Endothelial cell of umbilical vein (primary cell): Measurements from ENCODE around the gene FLT1. TPM values are rescaled to one million over a fixed set of nuclear protein-coding genes. Genes with fewer than 3 reads are reported as not detected.

ENCODE experiments used
- BruUV-seq: library from RNA; stranded (reverse); fragments of 400-500 nt; replicated peaks from 2 replicates; lab custom pipeline; 2021; lab: Mats Ljungman, UMichigan
- CTCF ChIA-PET: fragments of 300-600, 350-600 bp; sonication (Branson Sonifier 250); formaldehyde crosslinking; loops from one replicate; lab custom pipeline; 2021; ENCODE audit warnings: antibody characterized with exemption, inconsistent platforms; lab: Charles Lee
- POLR2A ChIA-PET: fragments of 300-600, 350-600 bp; sonication (Branson Sonifier 250); formaldehyde crosslinking; loops from one replicate; lab custom pipeline; 2021; ENCODE audit warnings: antibody characterized with exemption, inconsistent platforms; lab: Charles Lee
- DNase-seq: peaks from one replicate; pipeline ENCODE4 v3.0.0-alpha.2; 2011; ENCODE audit warnings: low read depth, low spot score
- FAIRE-seq: peaks from 2 replicates; lab custom pipeline; 2011; peaks lifted over from hg19 to GRCh38; lab: Jason Lieb, UNC
- H2AFZ ChIP-seq: 2 replicates; pipeline ENCODE4 v1.6.0; 2012; ENCODE audit warnings: low read depth, low read length, control low read depth, inconsistent platforms
- H3K27ac ChIP-seq: 2 replicates; pipeline ENCODE4 v1.5.1; 2011; ENCODE audit warnings: low read depth, mild to moderate bottlenecking, control low read depth, low read length, moderate library complexity; ENCODE audit not compliant: insufficient read depth
- H3K27me3 ChIP-seq, 2 experiments: 2 replicates each; pipeline versions ENCODE4 v1.6.0 to v1.6.1; 2011; ENCODE audit warnings: low read length in 2 of 2, mixed read lengths in 1 of 2; ENCODE audit not compliant: control insufficient read depth in 2 of 2, insufficient read depth in 2 of 2
- H3K36me3 ChIP-seq, 2 experiments: 2 replicates in 1 of 2; 3 replicates in 1 of 2; pipeline ENCODE4 v1.5.1; 2011; ENCODE audit warnings: low read length in 2 of 2, mild to moderate bottlenecking in 1 of 2, moderate library complexity in 1 of 2; ENCODE audit not compliant: control insufficient read depth in 2 of 2, insufficient read depth in 2 of 2; ENCODE audit errors: extremely low read depth in 1 of 2
- H3K4me1 ChIP-seq: 3 replicates; pipeline ENCODE4 v1.5.1; 2011; ENCODE audit warnings: mild to moderate bottlenecking, low read length; ENCODE audit not compliant: control insufficient read depth, insufficient read depth; ENCODE audit errors: extremely low read depth
- H3K4me2 ChIP-seq: 2 replicates; pipeline ENCODE4 v1.6.1; 2011; ENCODE audit warnings: low read length, control low read depth, mixed read lengths; ENCODE audit not compliant: insufficient read depth
- H3K4me3 ChIP-seq, 3 experiments: fragments of 200-600 bp in 1 of 3; sonication (generic), shearing (Covaris generic) in 1 of 3; replicated peaks in 1 of 3; 2 replicates each; pipeline ENCODE4 v1.5.1; 2011 to 2016; ENCODE audit warnings: control low read depth in 3 of 3, low read length in 3 of 3, mild to moderate bottlenecking in 2 of 3, inconsistent platforms in 1 of 3, low read depth in 1 of 3, moderate library complexity in 1 of 3; ENCODE audit not compliant: insufficient read depth in 1 of 3
- H3K79me2 ChIP-seq: 2 replicates; pipeline ENCODE4 v1.6.0; 2012; ENCODE audit warnings: low read length, inconsistent platforms; ENCODE audit not compliant: control insufficient read depth, insufficient read depth
- H3K9ac ChIP-seq: replicated peaks from 2 replicates; pipeline ENCODE3; 2011; ENCODE audit warnings: low read length, control low read depth; ENCODE audit not compliant: insufficient read depth; ENCODE audit errors: extremely low read depth
- H3K9me1 ChIP-seq: replicated peaks from 3 replicates; pipeline ENCODE4 v1.6.0; 2011; ENCODE audit warnings: mild to moderate bottlenecking, low read length; ENCODE audit not compliant: control insufficient read depth, insufficient read depth; ENCODE audit errors: extremely low read depth
- H3K9me3 ChIP-seq: replicated peaks from 2 replicates; pipeline ENCODE4 v1.5.1; 2012; ENCODE audit warnings: low read length, inconsistent platforms; ENCODE audit not compliant: control insufficient read depth, insufficient read depth
- H4K20me1 ChIP-seq: replicated peaks from 2 replicates; pipeline ENCODE3; 2011; ENCODE audit warnings: mild to moderate bottlenecking, low read length; ENCODE audit not compliant: control insufficient read depth, insufficient read depth; ENCODE audit errors: extremely low read depth
- EZH2 ChIP-seq: IDR thresholded peaks from 2 replicates; pipeline ENCODE4 v1.6.1; 2012; ENCODE audit warnings: borderline replicate concordance, low read depth, mild to moderate bottlenecking, moderate library complexity, low read length, inconsistent platforms; ENCODE audit not compliant: severe bottlenecking
- FOS ChIP-seq: IDR thresholded peaks from 2 replicates; pipeline ENCODE4 v1.6.1; 2011; ENCODE audit warnings: mild to moderate bottlenecking, low read length, moderate library complexity, borderline replicate concordance; ENCODE audit not compliant: insufficient read depth
- GATA2 ChIP-seq: IDR thresholded peaks from 2 replicates; pipeline ENCODE4 v1.7.0; 2011; ENCODE audit warnings: low read depth, mild to moderate bottlenecking, moderate library complexity, mixed read lengths, low read length; ENCODE audit not compliant: insufficient read length, insufficient read depth
- JUN ChIP-seq: IDR thresholded peaks from 2 replicates; pipeline ENCODE4 v1.6.1; 2011; ENCODE audit warnings: borderline replicate concordance, low read depth; ENCODE audit not compliant: insufficient read length, insufficient read depth
- MAX ChIP-seq: IDR thresholded peaks from 2 replicates; pipeline ENCODE4 v1.6.1; 2011; ENCODE audit not compliant: insufficient read depth, insufficient read length
- MYC ChIP-seq: IDR thresholded peaks from one replicate; pipeline ENCODE4 v1.6.1; 2011; ENCODE audit warnings: mild to moderate bottlenecking, low read depth, low read length
- POLR2A ChIP-seq: IDR thresholded peaks from 2 replicates; pipeline ENCODE4 v1.6.1; 2012; ENCODE audit warnings: low read depth, mild to moderate bottlenecking, control low read depth, low read length
- POLR2AphosphoS5 ChIP-seq: IDR thresholded peaks from 2 replicates; pipeline ENCODE4 v1.6.1; 2012; ENCODE audit warnings: low read depth, mild to moderate bottlenecking, control low read depth, low read length, moderate library complexity; ENCODE audit not compliant: insufficient read depth
- dilution Hi-C: fragments of 300-500 bp; cut with MboI; formaldehyde crosslinking; loops from one replicate; pipeline ENCODE4 v1.15.0; 2019; ENCODE audit warnings: low sequenced_read_pairs; ENCODE audit not compliant: extremely low pct_ligation_motif_present
- intact Hi-C: fragments of 100-400 bp; cut with micrococcal nuclease; formaldehyde crosslinking; loops from one replicate; pipeline ENCODE4 v1.10.0; 2022
- polyA plus RNA-seq, 4 experiments: library from polyadenylated mRNA; depleted of rRNA in 3 of 4; stranded (reverse) in 3 of 4; unstranded in 1 of 4; fragments of >200 nt; gene quantifications; 2 replicates each; pipeline versions ENCODE4 v1.2.1 to v1.2.3, GENCODE V29; 2011 to 2012; ENCODE audit warnings: missing spikeins in 1 of 4
- total RNA-seq: library from RNA; stranded (reverse); gene quantifications from 2 replicates; pipeline ENCODE4 v1.2.3, GENCODE V29; 2021
- TF ChIP-seq, protein P1 (sequence below), 2 donors: IDR thresholded peaks; 1 replicate in 1 of 2; 2 replicates in 1 of 2; pipeline ENCODE4 v1.5.1; 2011; ENCODE audit warnings: low read length in 2 of 2, mild to moderate bottlenecking in 2 of 2, moderate library complexity in 2 of 2, control low read depth in 1 of 2, inconsistent platforms in 1 of 2, low read depth in 1 of 2; ENCODE audit not compliant: insufficient read depth in 1 of 2; ENCODE audit errors: extremely low read depth in 1 of 2

The FLT1 gene
- total and polyA plus RNA-seq, 2 donors (not counting 3 experiments of a cell fraction or from before 2014, with no cell fraction given): 16.0 to 104 TPM

DNA sequence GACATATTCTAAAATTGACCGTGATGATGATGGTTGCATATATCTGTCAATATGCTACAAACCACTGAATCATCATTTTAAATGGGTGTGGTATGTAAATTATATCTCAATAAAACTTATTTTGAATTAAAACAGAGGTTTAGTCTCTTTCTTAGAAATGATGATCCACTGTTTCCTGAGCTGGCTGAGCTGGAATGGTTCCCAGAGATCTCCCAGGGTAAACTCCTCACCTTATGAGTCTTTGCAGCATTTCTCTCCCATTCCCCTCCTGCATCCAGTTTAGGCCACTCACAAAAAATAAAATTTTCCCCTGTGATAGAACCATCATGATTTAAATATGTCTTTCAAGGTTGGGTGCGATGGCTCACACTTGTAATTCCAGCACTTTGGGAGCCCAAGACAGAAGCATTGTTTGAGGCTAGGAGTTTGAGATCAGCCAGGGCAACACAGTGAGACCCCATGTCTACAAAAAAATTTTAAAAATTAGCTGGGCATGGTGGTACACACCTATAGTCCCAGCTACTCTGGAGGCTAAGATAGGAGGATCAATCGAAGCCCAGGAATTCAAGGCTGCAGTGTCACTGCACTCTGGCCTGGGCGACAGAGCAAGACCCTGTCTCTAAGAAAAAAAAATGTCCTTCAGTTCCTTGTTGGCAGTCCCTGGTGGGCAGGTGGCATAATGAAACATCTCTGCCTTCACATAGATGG, 46.1 kb downstream of the FLT1 start:
- H3K27ac ChIP-seq: no peak overlapping the region
- dilution Hi-C loops (no loop called here), intact Hi-C loops (no loop called here)
- H3K9me3 ChIP-seq: no peaks in the 10 kb centered on the region
- H3K4me1 ChIP-seq: peaks cover 28% of the 10 kb centered on the region
- TF ChIP-seq JUN: no peak
- no peak for TF ChIP-seq MYC
- no peak for TF ChIP-seq POLR2A
- TF ChIP-seq FOS: no peak
- no peak for TF ChIP-seq POLR2AphosphoS5
- TF ChIP-seq, protein P1, sequence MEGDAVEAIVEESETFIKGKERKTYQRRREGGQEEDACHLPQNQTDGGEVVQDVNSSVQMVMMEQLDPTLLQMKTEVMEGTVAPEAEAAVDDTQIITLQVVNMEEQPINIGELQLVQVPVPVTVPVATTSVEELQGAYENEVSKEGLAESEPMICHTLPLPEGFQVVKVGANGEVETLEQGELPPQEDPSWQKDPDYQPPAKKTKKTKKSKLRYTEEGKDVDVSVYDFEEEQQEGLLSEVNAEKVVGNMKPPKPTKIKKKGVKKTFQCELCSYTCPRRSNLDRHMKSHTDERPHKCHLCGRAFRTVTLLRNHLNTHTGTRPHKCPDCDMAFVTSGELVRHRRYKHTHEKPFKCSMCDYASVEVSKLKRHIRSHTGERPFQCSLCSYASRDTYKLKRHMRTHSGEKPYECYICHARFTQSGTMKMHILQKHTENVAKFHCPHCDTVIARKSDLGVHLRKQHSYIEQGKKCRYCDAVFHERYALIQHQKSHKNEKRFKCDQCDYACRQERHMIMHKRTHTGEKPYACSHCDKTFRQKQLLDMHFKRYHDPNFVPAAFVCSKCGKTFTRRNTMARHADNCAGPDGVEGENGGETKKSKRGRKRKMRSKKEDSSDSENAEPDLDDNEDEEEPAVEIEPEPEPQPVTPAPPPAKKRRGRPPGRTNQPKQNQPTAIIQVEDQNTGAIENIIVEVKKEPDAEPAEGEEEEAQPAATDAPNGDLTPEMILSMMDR (IDR thresholded peaks at IDR 0.05; ENCODE audit: extremely low read depth in 1 of 2, insufficient read depth in 1 of 2, low read depth in 1 of 2, low read length in 2 of 2): no peak
- no peak for TF ChIP-seq MAX
- TF ChIP-seq GATA2: no peak
- no peak for TF ChIP-seq EZH2
- no peak overlapping the region for H3K9ac ChIP-seq
- ChIA-PET POLR2A (no interaction called here), CTCF (no interaction called here)
- H2AFZ ChIP-seq: no peak overlapping the region
- no peaks in the 10 kb centered on the region for H4K20me1 ChIP-seq
- BruUV-seq: no TSS peak
- H3K4me2 ChIP-seq: no peak overlapping the region
- DNase-seq: no peak
- no peak overlapping the region for H3K4me3 ChIP-seq
- peaks cover 32% of the 10 kb centered on the region for H3K79me2 ChIP-seq
- FAIRE-seq: no peak
- no peaks in the 10 kb centered on the region for H3K27me3 ChIP-seq
- peaks cover 0 to 3% of the 10 kb centered on the region in 2 experiments for H3K36me3 ChIP-seq
- H3K9me1 ChIP-seq: no peaks in the 10 kb centered on the region
